Activated B cell treated with CpG ODN at 0.5 μM for 24 hours (primary cell): Measurements from ENCODE around the gene LYZL2. TPM values are rescaled to one million over a fixed set of nuclear protein-coding genes. Genes with fewer than 3 reads are reported as not detected.
A peak's percentile ranks its signal among the peaks of the same experiment; 100 is the strongest.
"Not testable (repeated sequence)": the region's sequence is repeated elsewhere in the genome, so short reads cannot be mapped to it uniquely, and the experiment has no call there.

ENCODE experiments used
- ATAC-seq: fragments of 200-7000 bp; cut with Tn5 transposase; one replicate; pipeline ENCODE4 v1.10.0; 2021; ENCODE audit warnings: low read depth, mild to moderate bottlenecking, moderate library complexity
- CTCF ChIA-PET: fragments of 350-600 bp; sonication (Branson Sonifier 250); formaldehyde crosslinking; loops from one replicate; lab custom pipeline; 2021; ENCODE audit warnings: antibody characterized with exemption; lab: Charles Lee
- POLR2A ChIA-PET: fragments of 350-600 bp; sonication (Branson Sonifier 250); formaldehyde crosslinking; loops from one replicate; lab custom pipeline; 2021; ENCODE audit warnings: antibody characterized with exemption; lab: Charles Lee
- DNase-seq: peaks from one replicate; pipeline ENCODE4 v3.0.0; 2022
- H3K27ac Mint-ChIP-seq: one replicate; pipeline ENCODE4 v1.8.0; 2020; ENCODE audit warnings: mixed read lengths
- H3K27me3 Mint-ChIP-seq: one replicate; pipeline ENCODE4 v1.8.0; 2021; ENCODE audit warnings: mixed read lengths
- H3K36me3 Mint-ChIP-seq: one replicate; pipeline ENCODE4 v1.8.0; 2021; ENCODE audit warnings: low read depth, mixed read lengths
- H3K4me1 Mint-ChIP-seq: one replicate; pipeline ENCODE4 v1.8.0; 2021; ENCODE audit warnings: mixed read lengths
- H3K4me3 Mint-ChIP-seq: one replicate; pipeline ENCODE4 v1.8.0; 2020; ENCODE audit warnings: mild to moderate bottlenecking, mixed read lengths
- H3K9me3 Mint-ChIP-seq: one replicate; pipeline ENCODE4 v1.8.0; 2020; ENCODE audit warnings: mixed read lengths
- intact Hi-C: fragments of 100-400 bp; cut with micrococcal nuclease; formaldehyde crosslinking; loops from one replicate; pipeline ENCODE4 v1.15.1; 2024
- total RNA-seq: library from RNA; stranded (reverse); gene quantifications from 2 replicates; pipeline ENCODE4 v1.2.3, GENCODE V29; 2022
- TF ChIP-seq, protein P1 (sequence below): fragments of 200-600 bp; IDR thresholded peaks from one replicate; pipeline ENCODE4 v1.8.0; 2022; ENCODE audit warnings: antibody characterized with exemption, mild to moderate bottlenecking

LYZL2 gene
- total RNA-seq, 1 donor from 2014 or later = not detected

DNA sequence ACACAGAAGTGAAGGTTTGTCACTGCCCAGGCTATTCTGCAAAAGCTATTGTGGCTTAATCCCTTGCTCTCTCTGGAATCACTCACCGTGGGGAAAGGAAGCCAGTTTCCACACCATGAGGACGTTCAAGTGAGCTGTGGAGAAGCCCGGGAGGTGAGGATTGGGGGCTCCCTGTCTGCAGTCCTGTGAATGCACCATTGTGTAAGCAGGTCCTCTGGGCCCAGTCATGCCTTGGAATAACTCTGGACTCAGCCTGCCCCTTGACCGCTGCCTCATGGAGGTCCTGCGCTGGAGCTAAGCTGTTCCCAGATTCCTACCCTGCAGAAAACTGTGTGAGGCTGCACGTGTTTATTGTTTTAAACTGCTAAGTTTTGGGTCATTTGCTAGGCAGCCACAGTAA is 33.5 kb downstream of the LYZL2 start:
- intact Hi-C loops = no loop called here
- no peaks in the 10 kb centered on the region for H3K36me3 Mint-ChIP-seq
- no peaks in the 10 kb centered on the region for H3K9me3 Mint-ChIP-seq
- H3K27ac Mint-ChIP-seq = no peak overlapping the region
- peaks cover 9% of the 10 kb centered on the region for H3K27me3 Mint-ChIP-seq
- TF ChIP-seq, protein P1, sequence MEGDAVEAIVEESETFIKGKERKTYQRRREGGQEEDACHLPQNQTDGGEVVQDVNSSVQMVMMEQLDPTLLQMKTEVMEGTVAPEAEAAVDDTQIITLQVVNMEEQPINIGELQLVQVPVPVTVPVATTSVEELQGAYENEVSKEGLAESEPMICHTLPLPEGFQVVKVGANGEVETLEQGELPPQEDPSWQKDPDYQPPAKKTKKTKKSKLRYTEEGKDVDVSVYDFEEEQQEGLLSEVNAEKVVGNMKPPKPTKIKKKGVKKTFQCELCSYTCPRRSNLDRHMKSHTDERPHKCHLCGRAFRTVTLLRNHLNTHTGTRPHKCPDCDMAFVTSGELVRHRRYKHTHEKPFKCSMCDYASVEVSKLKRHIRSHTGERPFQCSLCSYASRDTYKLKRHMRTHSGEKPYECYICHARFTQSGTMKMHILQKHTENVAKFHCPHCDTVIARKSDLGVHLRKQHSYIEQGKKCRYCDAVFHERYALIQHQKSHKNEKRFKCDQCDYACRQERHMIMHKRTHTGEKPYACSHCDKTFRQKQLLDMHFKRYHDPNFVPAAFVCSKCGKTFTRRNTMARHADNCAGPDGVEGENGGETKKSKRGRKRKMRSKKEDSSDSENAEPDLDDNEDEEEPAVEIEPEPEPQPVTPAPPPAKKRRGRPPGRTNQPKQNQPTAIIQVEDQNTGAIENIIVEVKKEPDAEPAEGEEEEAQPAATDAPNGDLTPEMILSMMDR = no peak
- no peak for DNase-seq
- H3K4me3 Mint-ChIP-seq = no peak overlapping the region
- peaks cover 8% of the 10 kb centered on the region for H3K4me1 Mint-ChIP-seq
- ChIA-PET CTCF (interaction anchor here (1.2 kb wide), 1 partner anchor 204 kb away, joined by 3 read pairs; no protein-coding TSS in a partner anchor), POLR2A (no interaction called here)
- no peak for ATAC-seq

DNA sequence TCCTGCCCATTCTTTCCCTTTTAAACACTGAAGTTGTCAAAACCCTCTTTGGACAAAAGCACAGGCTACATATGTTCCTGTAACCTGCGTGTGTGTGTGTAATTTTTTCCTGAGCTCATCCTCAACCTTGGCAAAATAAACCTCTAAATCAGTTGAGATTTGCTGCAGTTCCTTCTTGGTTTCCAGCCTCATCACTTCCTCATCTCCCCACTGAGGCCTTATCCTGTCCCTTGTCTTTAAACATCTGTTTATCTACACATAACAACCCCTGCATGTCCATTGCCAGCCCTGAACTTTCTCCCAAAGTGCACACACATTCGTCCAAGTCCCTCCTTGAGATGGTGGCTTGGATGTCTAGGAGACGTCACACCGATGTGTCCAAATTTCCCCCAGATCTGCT is 35.5 kb downstream of the LYZL2 start:
- H3K27ac Mint-ChIP-seq = no peak overlapping the region
- ATAC-seq (no peak), DNase-seq (no peak)
- no peaks in the 10 kb centered on the region for H3K9me3 Mint-ChIP-seq
- no peaks in the 10 kb centered on the region for H3K36me3 Mint-ChIP-seq
- no peak overlapping the region for H3K4me3 Mint-ChIP-seq
- peaks cover 8% of the 10 kb centered on the region for H3K4me1 Mint-ChIP-seq
- ChIA-PET CTCF (interaction anchor here (0.9 kb wide), 1 partner anchor 14 kb away, joined by 3 read pairs; no protein-coding TSS in a partner anchor), POLR2A (no interaction called here)
- intact Hi-C loops = loop anchor here (5.0 kb wide), 1 partner anchor 322 kb away; no protein-coding TSS in a partner anchor
- TF ChIP-seq, protein P1 = no peak
- H3K27me3 Mint-ChIP-seq = peaks cover 9% of the 10 kb centered on the region

DNA sequence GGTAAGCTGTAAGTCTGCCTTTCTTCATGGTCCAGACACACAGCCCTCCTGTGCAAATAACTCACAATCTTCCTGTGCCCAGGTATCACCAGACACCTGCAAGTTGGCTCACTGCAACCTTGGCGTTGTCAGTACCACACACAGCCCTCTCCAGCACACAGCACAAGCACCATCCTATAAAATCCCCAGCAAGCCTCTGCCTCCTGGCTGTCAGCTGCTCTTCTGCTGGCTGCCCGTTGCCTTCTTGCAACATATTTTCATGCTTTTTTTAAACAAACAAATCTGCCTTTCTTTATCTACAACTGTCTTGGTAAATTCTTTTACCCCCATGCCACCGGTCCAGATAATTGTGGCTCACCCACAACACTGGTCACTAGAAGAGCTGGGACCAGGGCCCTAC is 36.8 kb downstream of the LYZL2 start:
- CTCF ChIA-PET = interaction anchor here (0.6 to 7.4 kb wide), 5 partner anchors 11 to 234 kb away, joined by 3 to 156 read pairs (median 22); no protein-coding TSS in a partner anchor
- H3K36me3 Mint-ChIP-seq, H3K27me3 Mint-ChIP-seq, H3K4me3 Mint-ChIP-seq, POLR2A ChIA-PET, DNase-seq, H3K9me3 Mint-ChIP-seq, H3K27ac Mint-ChIP-seq, ATAC-seq: not testable (repeated sequence)
- peaks cover 22% of the 10 kb centered on the region for H3K4me1 Mint-ChIP-seq
- intact Hi-C loops = loop anchor here (5.0 kb wide), 1 partner anchor 320 kb away; no protein-coding TSS in a partner anchor

DNA sequence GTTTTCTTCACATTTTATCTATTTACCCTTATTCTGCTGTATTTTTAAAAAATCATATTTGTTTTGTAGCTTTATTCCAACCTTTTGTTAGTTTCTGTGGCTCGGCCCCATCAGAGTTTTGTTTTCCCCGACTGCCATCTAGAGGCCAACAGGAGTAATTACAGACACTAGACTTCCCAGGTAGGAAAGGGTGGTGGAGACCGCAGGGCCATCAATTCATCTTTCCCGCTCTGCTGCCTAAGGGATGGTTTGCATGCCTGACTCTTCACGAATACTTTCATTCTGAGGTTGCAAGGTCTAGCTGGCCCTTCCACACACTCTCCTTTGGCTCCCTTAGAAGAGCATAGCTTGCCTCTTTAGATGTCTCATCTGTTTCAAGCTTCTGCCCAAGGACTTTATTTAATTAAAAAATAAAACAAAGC is 38.3 kb downstream of the LYZL2 start:
- DNase-seq = no peak
- H3K27ac Mint-ChIP-seq = no peak overlapping the region
- CTCF ChIA-PET = interaction anchor here (0.7 to 7.4 kb wide), 48 partner anchors 9 to 593 kb away, joined by 3 to 156 read pairs (median 5); partner anchors contain the start of gene MAP3K8
- POLR2A ChIA-PET = interaction anchor here (1.0 to 1.5 kb wide), 3 partner anchors 158 to 231 kb away, joined by 4 to 7 read pairs (median 5); partner anchors contain the start of gene MAP3K8
- intact Hi-C loops = loop anchor here (1.0 to 5.0 kb wide), 5 partner anchors 57 to 319 kb away; no protein-coding TSS in a partner anchor
- peak; percentile 23 for ATAC-seq
- H3K4me1 Mint-ChIP-seq = peaks cover 37% of the 10 kb centered on the region
- H3K27me3 Mint-ChIP-seq = peaks cover 9% of the 10 kb centered on the region
- TF ChIP-seq, protein P1 = peak; percentile 62
- H3K36me3 Mint-ChIP-seq = no peaks in the 10 kb centered on the region
- no peak overlapping the region for H3K4me3 Mint-ChIP-seq
- no peaks in the 10 kb centered on the region for H3K9me3 Mint-ChIP-seq

DNA sequence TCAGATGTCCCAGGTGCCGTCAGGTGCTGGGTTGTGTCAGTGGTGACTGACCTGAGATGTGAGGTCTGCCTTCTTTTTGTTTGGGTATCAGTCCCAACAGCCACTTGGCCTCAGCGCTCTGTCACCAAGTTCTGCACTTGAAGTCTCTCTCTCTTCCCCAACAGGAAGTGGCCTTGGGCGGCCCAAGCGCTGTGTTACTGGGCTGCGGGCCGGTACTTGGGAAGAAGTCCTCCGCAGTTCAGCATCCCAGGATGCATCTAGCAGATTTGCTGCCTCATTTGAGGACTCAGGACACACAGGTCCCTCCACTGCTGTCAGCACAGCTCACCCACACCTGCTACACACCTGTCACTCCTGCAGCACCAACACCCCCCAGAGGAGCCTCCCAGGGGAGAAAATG is 40.1 kb downstream of the LYZL2 start:
- H3K36me3 Mint-ChIP-seq = no peaks in the 10 kb centered on the region
- CTCF ChIA-PET = interaction anchor here (0.6 to 7.4 kb wide), 5 partner anchors 55 to 590 kb away, joined by 3 to 156 read pairs (median 4); no protein-coding TSS in a partner anchor
- H3K4me3 Mint-ChIP-seq = no peak overlapping the region

More for the DNA sequence above, 40.1 kb downstream of the LYZL2 start:
- Mint-ChIP-seq H3K9me3 (no peaks in the 10 kb centered on the region), H3K4me1 (peaks cover 42% of the 10 kb centered on the region), H3K27me3 (peaks cover 9% of the 10 kb centered on the region), H3K27ac (no peak overlapping the region)
- intact Hi-C loops = loop anchor here (5.0 kb wide), 1 partner anchor 132 kb away; no protein-coding TSS in a partner anchor
- POLR2A ChIA-PET = no interaction called here
- no peak for DNase-seq
- no peak for ATAC-seq
- TF ChIP-seq, protein P1 = no peak
